Keratinocyte (primary cell): ENCODE data around the gene TRIP11. TPM values are rescaled to one million over a fixed set of nuclear protein-coding genes. Genes with fewer than 3 reads are reported as not detected.

Source experiments
- DNase-seq: peaks from one replicate; pipeline ENCODE4 v3.0.0-alpha.2; 2011; ENCODE audit warnings: low read depth, missing footprints, low spot score
- FAIRE-seq: peaks from 2 replicates; lab custom pipeline; 2011; peaks lifted over from hg19 to GRCh38; lab: Jason Lieb, UNC
- H2AFZ ChIP-seq: 2 replicates; pipeline ENCODE4 v1.6.0; 2012; ENCODE audit warnings: low read length, control low read depth, inconsistent platforms; ENCODE audit not compliant: control insufficient read depth
- H3K27ac ChIP-seq: 2 replicates; pipeline ENCODE4 v1.5.1; 2011; ENCODE audit warnings: low read length; ENCODE audit not compliant: control insufficient read depth, insufficient read depth
- H3K27me3 ChIP-seq: 3 replicates; pipeline ENCODE4 v1.6.0; 2011; ENCODE audit warnings: low read length; ENCODE audit not compliant: control insufficient read depth, insufficient read depth; ENCODE audit errors: extremely low read depth
- H3K36me3 ChIP-seq, 2 experiments: 2 replicates in 1 of 2; 3 replicates in 1 of 2; pipeline ENCODE4 v1.5.1; 2011; ENCODE audit warnings: low read length in 2 of 2, mild to moderate bottlenecking in 1 of 2; ENCODE audit not compliant: control insufficient read depth in 2 of 2, insufficient read depth in 2 of 2; ENCODE audit errors: extremely low read depth in 1 of 2
- H3K4me1 ChIP-seq: 3 replicates; pipeline ENCODE4 v1.5.1; 2011; ENCODE audit warnings: low read length; ENCODE audit not compliant: control insufficient read depth, insufficient read depth; ENCODE audit errors: extremely low read depth
- H3K4me2 ChIP-seq: 3 replicates; pipeline ENCODE4 v1.6.0; 2011; ENCODE audit warnings: low read depth, low read length; ENCODE audit not compliant: control insufficient read depth, insufficient read depth; ENCODE audit errors: extremely low read depth
- H3K4me3 ChIP-seq, 3 experiments: fragments of 200-600 bp in 1 of 3; sonication (generic) in 1 of 3; 2 replicates in 2 of 3; 3 replicates in 1 of 3; pipeline ENCODE4 v1.5.1; 2011 to 2016; ENCODE audit warnings: low read length in 3 of 3, mild to moderate bottlenecking in 3 of 3, control low read depth in 2 of 3, inconsistent platforms in 1 of 3, low read depth in 1 of 3, mixed read lengths in 1 of 3, mixed run types in 1 of 3, moderate library complexity in 1 of 3; ENCODE audit not compliant: control insufficient read depth in 2 of 3, insufficient read depth in 2 of 3; ENCODE audit errors: extremely low read depth in 1 of 3
- H3K79me2 ChIP-seq: 2 replicates; pipeline ENCODE4 v1.6.0; 2012; ENCODE audit warnings: low read length; ENCODE audit not compliant: control insufficient read depth, insufficient read depth
- H3K9ac ChIP-seq: 3 replicates; pipeline ENCODE4 v1.6.0; 2011; ENCODE audit warnings: low read length; ENCODE audit not compliant: control insufficient read depth, insufficient read depth; ENCODE audit errors: extremely low read depth
- H3K9me1 ChIP-seq: 3 replicates; pipeline ENCODE4 v1.6.0; 2011; ENCODE audit warnings: low read length; ENCODE audit not compliant: control insufficient read depth, insufficient read depth; ENCODE audit errors: extremely low read depth
- H3K9me3 ChIP-seq: 2 replicates; pipeline ENCODE4 v1.5.1; 2012; ENCODE audit warnings: low read depth, low read length; ENCODE audit not compliant: control insufficient read depth
- H4K20me1 ChIP-seq: 3 replicates; pipeline ENCODE4 v1.6.0; 2011; ENCODE audit warnings: low read length; ENCODE audit not compliant: control insufficient read depth, insufficient read depth; ENCODE audit errors: extremely low read depth
- CTCF ChIP-seq, 3 experiments: IDR thresholded peaks in 1 of 3; conservative IDR thresholded peaks in 1 of 3; optimal IDR thresholded peaks in 1 of 3; 2 replicates in 2 of 3; 3 replicates in 1 of 3; pipeline versions ENCODE3 to v1.5.1; 2011; ENCODE audit warnings: low read length in 3 of 3, mild to moderate bottlenecking in 3 of 3, moderate library complexity in 2 of 3, control low read depth in 1 of 3, inconsistent platforms in 1 of 3; ENCODE audit not compliant: insufficient read depth in 2 of 3; ENCODE audit errors: extremely low read depth in 1 of 3
- EZH2 ChIP-seq: IDR thresholded peaks from one replicate; pipeline ENCODE4 v1.6.1; 2012; ENCODE audit warnings: inconsistent platforms, mild to moderate bottlenecking, low read length, moderate library complexity
- dilution Hi-C: fragments of 300-500 bp; cut with MboI; formaldehyde crosslinking; loops from one replicate; pipeline ENCODE4 v1.7.0; 2020; ENCODE audit warnings: low sequenced_read_pairs; ENCODE audit not compliant: extremely low pct_ligation_motif_present
- polyA plus RNA-seq, 5 experiments: library from polyadenylated mRNA; depleted of rRNA in 3 of 5; stranded (reverse) in 3 of 5; stranded (forward) in 1 of 5; unstranded in 1 of 5; fragments of >200 nt; gene quantifications; 1 replicate in 1 of 5; 2 replicates in 3 of 5; 3 replicates in 1 of 5; pipeline versions ENCODE4 v1.2.1 to v1.2.3, GENCODE V29; 2011 to 2012; ENCODE audit warnings: missing spikeins in 2 of 5, low read depth in 1 of 5, low replicate concordance in 1 of 5

Gene TRIP11
- polyA plus RNA-seq, 1 donor (not counting 4 experiments of a cell fraction or from before 2014, with no cell fraction given): 25.3 TPM

DNA sequence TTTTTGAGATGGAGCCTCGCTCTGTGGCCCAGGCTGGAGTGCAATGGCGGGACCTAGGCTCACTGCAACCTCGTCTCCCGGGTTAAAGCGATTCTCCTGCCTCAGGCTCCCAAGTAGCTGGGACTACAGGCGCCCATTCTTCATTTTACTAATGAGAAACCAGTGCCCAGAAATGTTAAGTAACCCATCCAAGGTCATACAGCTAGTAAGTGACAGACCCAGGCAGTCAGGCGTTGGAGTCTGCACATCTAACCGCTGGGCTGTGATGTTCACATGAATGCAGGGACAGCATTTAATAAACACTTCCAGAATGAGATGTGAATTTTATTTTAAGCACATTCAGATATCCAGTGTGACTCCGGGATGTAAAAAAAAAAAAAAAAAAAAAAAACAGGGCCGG is 1.3 kb upstream of the TRIP11 start:
- DNase-seq (no peak), FAIRE-seq (no peak)
- Histone ChIP-seq H3K79me2 (peaks cover 40% of the 10 kb centered on the region), H3K4me1 (peaks cover 10% of the 10 kb centered on the region), H3K9ac (peak overlapping the region; percentile 100), H3K36me3 (peaks cover 0 to 4% of the 10 kb centered on the region in 2 experiments), H4K20me1 (peaks cover 6% of the 10 kb centered on the region), H3K4me2 (peak overlapping the region; percentile 96), H3K4me3 (peak overlapping the region in 2 of 3 experiments; percentile 85 to 89), H3K9me1 (peaks cover 2% of the 10 kb centered on the region), H3K27me3 (no peaks in the 10 kb centered on the region), H3K27ac (no peak overlapping the region), H3K9me3 (no peaks in the 10 kb centered on the region), H2AFZ (no peak overlapping the region)
- TF ChIP-seq EZH2: no peak
- no peak for TF ChIP-seq CTCF (optimal IDR thresholded peaks at IDR 0.05 in 1 of 3, IDR thresholded peaks at IDR 0.05 in 1 of 3, conservative IDR thresholded peaks at IDR 0.05 in 1 of 3; ENCODE audit: extremely low read depth in 1 of 3, insufficient read depth in 2 of 3, low read length in 3 of 3)
- dilution Hi-C loops: no loop called here

- TF ChIP-seq CTCF (optimal IDR thresholded peaks at IDR 0.05 in 1 of 3, IDR thresholded peaks at IDR 0.05 in 1 of 3, conservative IDR thresholded peaks at IDR 0.05 in 1 of 3; ENCODE audit: extremely low read depth in 1 of 3, insufficient read depth in 2 of 3, low read length in 3 of 3) (no peak), EZH2 (no peak)
- DNase-seq (peak; percentile 17), FAIRE-seq (peak; percentile 29)
- dilution Hi-C loops: no loop called here
- Histone ChIP-seq H3K27me3 (no peaks in the 10 kb centered on the region), H3K9me3 (no peaks in the 10 kb centered on the region), H2AFZ (peak overlapping the region; percentile 97), H3K27ac (peak overlapping the region; percentile 99), H4K20me1 (peaks cover 6% of the 10 kb centered on the region), H3K9me1 (peaks cover 2% of the 10 kb centered on the region), H3K9ac (peak overlapping the region; percentile 100), H3K4me1 (peaks cover 10% of the 10 kb centered on the region), H3K4me2 (peak overlapping the region; percentile 96), H3K79me2 (peaks cover 47% of the 10 kb centered on the region), H3K4me3 (peak overlapping the region; percentile 74 to 89 (median 85)), H3K36me3 (no peaks in the 10 kb centered on the region)
Observed at GRCh38 chr14:92040431-92041051, 682 bp upstream of the TRIP11 start.
